D721Med (cell line): ENCODE data around the gene PKDREJ.
"Not testable (repeated sequence)": the region's sequence is repeated elsewhere in the genome, so short reads cannot be mapped to it uniquely, and the experiment has no call there.

Experiments
- DNase-seq: peaks from one replicate; pipeline ENCODE4 v3.0.0; 2011; ENCODE audit warnings: low spot score; ENCODE audit not compliant: insufficient read length
- FAIRE-seq: peaks from 2 replicates; lab custom pipeline; 2011; peaks lifted over from hg19 to GRCh38; lab: Jason Lieb, UNC
- TF ChIP-seq, protein P1 (sequence below): IDR thresholded peaks from 2 replicates; pipeline ENCODE4 v1.5.1; 2012; ENCODE audit warnings: mild to moderate bottlenecking, control low read depth; ENCODE audit not compliant: insufficient read depth; ENCODE audit errors: missing control alignments

PKDREJ gene, protein sequence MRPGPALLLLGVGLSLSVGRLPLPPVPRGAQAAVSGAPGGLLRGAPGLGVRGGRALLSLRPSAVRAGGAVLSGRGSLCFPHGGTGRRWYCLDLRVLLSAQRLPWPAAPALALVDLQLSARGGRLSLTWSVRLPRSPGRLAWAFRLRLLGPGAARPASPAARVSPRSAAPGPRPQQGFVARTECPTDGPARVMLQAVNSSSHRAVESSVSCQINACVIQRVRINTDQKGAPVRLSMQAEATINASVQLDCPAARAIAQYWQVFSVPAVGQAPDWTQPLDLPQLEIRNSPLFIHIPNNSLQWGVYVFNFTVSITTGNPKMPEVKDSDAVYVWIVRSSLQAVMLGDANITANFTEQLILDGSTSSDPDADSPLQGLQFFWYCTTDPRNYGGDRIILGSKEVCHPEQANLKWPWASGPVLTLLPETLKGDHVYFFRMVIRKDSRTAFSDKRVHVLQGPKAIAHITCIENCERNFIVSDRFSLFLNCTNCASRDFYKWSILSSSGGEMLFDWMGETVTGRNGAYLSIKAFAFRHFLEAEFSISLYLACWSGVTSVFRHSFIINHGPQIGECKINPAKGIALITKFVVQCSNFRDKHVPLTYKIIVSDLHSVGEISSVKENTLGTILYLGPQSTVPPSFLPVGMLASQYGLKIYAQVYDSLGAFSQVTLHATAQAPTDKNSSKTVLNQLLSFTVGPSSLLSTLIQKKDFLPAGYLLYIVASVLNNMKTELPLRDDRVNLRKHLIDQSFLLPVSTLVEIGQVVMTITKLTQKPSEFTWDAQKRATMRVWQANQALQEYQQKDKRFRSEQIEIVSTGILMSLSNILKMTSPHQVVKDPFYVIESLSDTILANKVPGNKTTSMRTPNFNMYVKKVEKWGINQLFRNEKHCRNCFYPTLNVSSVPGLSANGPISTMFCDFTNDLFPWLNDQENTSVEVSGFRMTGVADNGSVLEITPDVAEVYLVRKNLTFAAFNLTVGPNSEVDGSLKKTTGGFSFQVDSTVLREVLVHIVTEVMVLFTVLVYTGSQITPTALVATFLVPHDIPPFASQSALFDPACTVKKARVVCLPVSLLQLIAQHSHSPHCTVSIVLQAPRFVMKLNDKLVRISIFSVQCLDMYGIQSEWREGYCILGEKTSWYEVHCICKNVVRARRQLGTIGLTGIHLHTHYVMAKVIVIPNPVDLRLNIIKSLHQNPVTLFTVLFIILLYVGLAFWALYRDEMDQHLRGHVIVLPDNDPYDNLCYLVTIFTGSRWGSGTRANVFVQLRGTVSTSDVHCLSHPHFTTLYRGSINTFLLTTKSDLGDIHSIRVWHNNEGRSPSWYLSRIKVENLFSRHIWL (N-terminal part only)

DNA sequence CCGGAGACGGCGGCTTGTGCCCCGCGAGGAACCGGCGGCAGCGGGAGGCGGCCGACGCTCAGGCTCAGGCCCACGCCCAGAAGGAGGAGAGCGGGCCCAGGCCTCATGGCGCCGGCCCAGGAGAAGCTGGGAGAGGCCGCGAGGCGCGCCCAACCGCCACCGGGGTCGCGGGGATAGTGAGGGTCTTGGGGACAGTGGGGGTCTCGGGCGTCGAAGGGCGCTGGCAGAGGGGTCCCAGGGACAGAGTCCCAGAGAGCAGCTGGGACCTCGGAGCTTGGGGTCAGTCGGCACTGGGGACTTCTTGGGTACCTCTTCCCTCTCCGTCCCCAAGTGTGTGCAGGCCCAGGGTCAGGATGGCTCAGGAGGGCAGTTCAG is at the start of gene PKDREJ:
Gene PKDREJ (minus strand): TSS at position 128 of the 375 bp plus-strand sequence. CDS start 21 bp downstream, at position 107.
- TF ChIP-seq, protein P1, sequence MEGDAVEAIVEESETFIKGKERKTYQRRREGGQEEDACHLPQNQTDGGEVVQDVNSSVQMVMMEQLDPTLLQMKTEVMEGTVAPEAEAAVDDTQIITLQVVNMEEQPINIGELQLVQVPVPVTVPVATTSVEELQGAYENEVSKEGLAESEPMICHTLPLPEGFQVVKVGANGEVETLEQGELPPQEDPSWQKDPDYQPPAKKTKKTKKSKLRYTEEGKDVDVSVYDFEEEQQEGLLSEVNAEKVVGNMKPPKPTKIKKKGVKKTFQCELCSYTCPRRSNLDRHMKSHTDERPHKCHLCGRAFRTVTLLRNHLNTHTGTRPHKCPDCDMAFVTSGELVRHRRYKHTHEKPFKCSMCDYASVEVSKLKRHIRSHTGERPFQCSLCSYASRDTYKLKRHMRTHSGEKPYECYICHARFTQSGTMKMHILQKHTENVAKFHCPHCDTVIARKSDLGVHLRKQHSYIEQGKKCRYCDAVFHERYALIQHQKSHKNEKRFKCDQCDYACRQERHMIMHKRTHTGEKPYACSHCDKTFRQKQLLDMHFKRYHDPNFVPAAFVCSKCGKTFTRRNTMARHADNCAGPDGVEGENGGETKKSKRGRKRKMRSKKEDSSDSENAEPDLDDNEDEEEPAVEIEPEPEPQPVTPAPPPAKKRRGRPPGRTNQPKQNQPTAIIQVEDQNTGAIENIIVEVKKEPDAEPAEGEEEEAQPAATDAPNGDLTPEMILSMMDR: no peak
- DNase-seq (no peak), FAIRE-seq (no peak)

DNA sequence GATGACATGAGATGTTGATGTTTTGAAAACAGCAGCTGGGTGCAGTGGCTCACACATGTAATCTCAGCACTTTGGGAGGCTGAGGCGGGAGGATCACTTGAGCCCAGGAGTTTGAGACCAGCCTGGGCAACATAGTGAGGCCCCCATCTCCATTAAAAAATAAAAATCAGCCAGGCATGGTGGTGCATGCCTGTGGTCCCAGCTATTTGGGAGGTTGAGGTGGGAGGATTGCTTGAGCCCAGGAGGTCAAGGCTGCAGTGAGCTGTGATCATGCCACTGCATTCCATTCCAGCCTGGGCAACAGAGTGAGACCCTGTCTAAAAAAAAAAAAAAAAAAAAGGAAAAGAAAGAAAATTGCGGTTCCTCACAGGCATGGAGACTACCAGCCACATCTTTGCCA is 49.7 kb upstream of the PKDREJ start:
- DNase-seq, FAIRE-seq: not testable (repeated sequence)

DNA sequence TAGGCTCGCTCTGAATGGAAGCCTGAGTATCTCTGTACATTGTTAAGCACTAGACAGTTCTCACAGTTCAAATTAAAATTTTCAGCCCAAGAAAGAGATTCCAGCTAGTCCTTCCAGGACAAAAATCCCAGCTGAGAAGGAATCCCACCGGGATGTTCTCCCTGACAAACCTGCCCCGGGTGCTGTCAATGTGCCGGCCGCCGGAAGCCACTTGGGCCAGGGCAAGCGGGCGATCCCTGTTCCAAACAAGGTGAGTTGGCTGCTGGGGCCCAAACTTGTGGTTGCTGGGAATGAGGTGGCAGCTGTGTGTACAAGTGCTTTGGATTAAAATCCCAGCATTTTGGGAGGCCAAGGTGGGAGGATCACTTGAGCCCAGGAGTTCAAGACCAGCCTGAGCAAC is 48.9 kb upstream of the PKDREJ start:
- no peak for DNase-seq
- TF ChIP-seq, protein P1: no peak
- no peak for FAIRE-seq

DNA sequence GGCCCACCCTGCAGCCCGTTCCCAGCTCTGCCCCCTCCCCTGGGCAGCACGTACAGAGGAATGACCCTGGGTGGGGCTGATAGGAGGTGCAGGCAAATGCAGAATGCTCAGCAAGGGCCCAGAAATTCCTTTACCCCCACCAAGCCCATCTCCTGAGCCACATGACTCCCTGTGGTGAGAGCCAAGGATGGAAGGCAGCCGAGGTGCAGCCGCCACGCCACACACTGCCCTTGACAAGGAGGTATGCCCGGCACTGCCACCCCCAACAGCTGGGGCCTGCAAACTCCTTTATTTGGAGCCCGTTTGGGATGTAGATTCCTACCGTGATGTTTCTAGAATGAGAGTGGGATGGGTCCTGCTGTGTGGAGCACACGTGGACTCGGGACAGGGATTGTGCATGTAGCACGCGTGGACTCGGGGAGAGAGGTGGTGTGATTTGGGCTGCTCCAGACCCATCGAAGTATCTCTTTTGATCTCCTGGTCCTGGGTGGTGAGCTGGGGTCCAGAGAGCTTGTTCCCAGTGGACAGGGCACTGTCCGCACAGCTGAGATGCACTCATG is 46.5 kb upstream of the PKDREJ start:
- TF ChIP-seq, protein P1: no peak

DNA sequence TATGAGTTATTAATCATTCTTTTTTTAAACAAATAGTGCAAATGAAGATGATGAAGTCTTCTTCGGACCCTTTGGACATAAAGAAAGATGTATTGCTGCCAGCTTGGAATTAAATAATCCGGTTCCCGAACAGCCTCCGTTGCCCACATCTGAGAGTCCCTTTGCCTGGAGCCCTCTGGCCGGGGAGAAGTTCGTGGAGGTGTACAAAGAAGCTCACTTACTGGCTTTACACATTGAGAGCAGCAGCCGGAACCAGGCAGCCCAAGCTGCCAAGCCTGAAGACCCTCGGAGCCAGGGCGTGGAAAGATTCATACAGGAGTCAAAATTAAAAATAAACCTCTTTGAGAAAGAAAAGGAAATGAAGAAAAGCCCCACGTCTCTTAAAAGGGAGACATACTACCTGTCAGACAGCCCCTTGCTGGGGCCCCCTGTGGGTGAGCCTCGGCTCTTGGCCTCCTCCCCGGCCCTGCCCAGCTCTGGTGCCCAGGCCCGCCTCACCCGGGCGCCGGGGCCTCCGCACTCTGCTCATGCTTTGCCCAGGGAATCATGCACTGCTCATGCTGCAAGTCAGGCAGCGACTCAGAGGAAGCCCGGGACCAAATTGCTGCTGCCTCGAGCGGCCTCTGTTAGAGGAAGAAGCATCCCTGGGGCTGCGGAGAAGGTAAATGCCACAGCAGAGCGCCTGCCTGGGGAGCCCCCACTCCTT is 45.3 kb upstream of the PKDREJ start:
- DNase-seq (no peak), FAIRE-seq (no peak)
- TF ChIP-seq, protein P1: no peak

More for the DNA sequence above, 46.5 kb upstream of the PKDREJ start:
- DNase-seq: no peak
- FAIRE-seq: no peak

DNA sequence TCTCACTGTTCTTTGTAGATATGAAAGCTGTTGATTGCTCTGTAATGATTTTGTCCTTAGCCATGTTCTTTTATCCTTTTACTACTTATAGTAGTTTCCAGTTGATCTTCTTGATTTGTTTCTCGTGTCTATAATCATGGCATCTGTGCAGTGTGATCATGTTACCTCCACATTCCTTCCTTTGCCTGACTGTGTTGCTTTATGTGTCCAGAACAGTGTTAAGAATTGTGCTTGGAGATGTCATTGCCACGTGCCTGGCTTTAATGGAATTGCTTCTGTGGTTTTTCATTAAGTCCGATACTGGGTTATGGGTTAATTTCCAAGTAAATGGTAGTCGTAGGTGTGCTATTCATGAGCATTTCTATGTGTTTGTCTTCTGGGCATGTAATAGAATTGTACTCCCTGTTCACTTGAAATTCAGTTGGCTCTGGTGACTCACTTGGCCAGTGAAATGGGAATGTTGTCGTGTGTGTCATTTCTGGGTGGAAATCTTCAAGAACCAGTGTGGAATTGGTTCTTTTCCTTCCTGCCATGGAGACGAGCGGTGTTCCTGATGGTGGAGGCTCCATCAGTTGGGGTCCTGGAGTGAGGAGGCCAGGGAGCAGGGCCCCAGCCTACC is 40.3 kb upstream of the PKDREJ start:
- DNase-seq (no peak), FAIRE-seq (no peak)
- TF ChIP-seq, protein P1: no peak
